HG02884 (cell line): Measurements from ENCODE around the gene CX3CL1.

Experiments used
- ATAC-seq: cut with Tn5 transposase; IDR thresholded peaks from one replicate; pipeline ENCODE4 v1.9.1; 2021; ENCODE audit warnings: mild to moderate bottlenecking, moderate library complexity; ENCODE audit not compliant: unreplicated experiment

Gene CX3CL1

GRCh38 chr16:57403965-57404817, 31.9 kb downstream of the CX3CL1 start, which contains the start of gene CCL17:
Gene CCL17, plus strand, starts transcription at chr16:57404767. Its CDS starts 9,166 bp downstream, at chr16:57413933.
- no peak for ATAC-seq

GRCh38 chr16:57405097-57405496, 32.8 kb downstream of the CX3CL1 start:
- ATAC-seq: no peak

DNA sequence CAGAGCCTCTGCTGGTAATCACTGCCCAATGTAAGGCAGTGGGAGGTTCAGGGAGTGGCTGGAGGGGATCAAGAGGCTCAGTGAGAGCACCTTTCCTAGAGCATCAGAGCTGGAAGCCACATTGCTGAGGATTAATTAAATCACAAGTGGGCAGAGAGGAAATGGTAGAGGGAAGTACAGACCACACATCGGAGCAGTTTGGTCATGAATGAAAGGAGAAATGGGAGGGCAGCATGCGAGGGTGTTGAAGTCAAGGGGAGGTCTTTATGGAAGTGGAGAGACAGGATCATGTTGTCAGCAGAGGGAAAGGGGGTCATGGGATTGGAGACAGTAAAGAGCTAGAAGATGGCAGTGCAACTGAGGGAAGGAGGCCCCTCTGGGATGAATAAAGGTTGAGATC, 34.6 kb downstream of the CX3CL1 start:
- ATAC-seq: no peak

DNA sequence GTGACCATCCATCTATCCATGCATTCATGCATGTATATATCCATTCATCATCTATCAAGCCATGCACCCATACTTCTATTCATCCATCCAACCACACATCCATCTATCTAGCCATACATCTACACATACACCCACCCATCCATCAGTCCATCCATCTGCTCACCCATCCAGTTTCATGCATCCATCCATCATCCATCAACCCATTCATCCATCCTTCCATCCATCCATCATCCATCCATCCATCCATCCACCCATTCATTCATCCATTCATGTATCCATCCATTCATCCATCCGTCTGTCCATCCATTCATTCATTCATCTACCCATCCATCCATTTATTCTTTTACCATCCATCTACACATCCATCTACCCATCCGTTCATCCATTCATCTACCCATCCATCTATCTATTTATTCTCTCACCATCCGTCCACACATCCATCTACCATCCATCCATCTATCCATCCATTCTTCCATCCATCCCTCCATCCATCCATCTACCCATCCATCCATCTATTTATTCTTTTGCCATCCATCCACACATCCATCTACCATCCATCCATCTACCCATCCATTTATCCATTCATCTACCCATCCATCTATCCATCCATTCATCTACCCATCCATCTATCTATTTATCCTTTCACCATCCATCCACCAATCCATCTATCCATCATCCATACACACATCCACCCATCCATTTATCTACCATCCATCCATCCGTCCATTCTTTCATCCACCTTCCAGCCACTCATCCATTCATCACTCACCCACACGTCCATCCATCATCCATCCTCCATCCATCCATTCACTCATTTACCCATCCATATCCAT, 35.4 kb downstream of the CX3CL1 start:
- no peak for ATAC-seq

DNA sequence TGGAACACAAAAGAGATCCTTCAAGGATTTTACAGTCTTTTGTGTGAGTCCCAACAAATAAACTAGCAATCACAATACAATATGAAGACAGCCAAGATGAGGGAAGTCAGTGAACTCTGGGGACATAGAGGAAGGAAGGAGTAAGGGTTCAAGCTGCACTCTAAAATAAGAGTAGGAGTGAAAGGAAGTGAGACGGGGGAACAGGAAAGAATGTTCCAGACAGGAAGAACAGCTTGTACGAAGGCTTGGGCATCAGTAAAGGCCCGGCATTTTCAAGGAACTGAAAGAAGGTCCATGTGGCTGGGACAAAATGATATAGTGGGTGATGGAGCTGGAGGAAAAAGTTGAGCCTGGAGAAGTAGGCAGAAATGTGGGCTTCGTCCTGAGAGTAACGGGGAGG, 36.8 kb downstream of the CX3CL1 start:
- no peak for ATAC-seq

GRCh38 chr16:57409870-57410587, 37.7 kb downstream of the CX3CL1 start:
- ATAC-seq: no peak

GRCh38 chr16:57411362-57411976, 39.2 kb downstream of the CX3CL1 start:
- no peak for ATAC-seq

DNA sequence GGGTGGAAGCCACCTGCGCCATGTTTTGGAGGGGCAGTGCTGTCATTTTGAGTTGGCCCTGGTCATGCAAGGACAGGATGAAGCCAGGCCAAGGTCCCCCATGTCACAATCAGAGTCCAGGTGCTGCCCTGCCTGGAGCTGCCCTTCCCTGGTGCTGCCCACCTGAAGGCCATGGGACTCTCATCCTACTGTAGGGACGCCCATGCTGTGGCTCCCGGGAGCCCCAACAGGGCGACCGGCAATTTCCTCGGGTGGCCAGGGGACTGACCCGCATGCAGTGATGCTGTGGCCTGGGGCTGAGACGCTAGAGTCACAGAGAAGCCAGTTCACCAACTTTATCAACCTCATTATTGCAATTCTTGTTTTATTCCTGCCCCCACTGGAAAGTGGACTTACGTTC, 40.3 kb downstream of the CX3CL1 start:
- ATAC-seq: no peak

DNA sequence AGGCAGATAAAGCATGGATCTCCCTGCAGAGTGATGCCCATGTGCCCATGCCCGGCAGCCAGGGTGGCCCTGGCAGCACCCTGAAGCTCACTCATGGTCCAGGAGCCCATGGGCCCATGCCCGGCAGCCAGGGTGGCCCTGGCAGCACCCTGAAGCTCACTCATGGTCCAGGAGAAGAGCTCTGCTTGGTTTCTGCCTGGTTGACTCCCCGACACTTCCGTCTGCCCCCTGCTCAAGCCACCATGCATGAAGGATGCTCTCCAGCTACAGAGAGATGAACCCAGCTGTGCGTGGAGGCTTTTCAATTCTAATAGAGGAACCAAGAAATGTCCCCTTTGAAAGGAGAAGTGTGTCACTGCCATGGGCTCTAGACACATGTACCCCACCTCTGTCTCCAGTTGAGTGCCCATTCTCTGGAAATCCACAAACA, 41.0 kb downstream of the CX3CL1 start:
- peak; percentile 49 for ATAC-seq

DNA sequence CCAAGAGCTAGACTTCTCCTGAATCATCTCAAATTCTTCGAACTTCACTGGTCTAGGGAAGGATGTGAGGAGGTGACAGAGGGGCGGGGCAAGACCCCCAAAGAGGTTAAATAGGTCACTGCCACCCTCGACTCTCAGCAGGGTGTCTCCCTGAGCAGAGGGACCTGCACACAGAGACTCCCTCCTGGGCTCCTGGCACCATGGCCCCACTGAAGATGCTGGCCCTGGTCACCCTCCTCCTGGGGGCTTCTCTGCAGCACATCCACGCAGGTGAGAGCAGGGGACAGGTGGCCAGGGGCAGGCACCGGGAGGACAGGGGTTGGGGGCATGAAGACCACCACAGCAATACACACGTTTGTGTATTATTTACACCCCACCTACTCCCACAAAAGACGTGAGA, 41.4 kb downstream of the CX3CL1 start:
- ATAC-seq: no peak

GRCh38 chr16:57416084-57416483, 43.8 kb downstream of the CX3CL1 start:
- ATAC-seq: no peak

DNA sequence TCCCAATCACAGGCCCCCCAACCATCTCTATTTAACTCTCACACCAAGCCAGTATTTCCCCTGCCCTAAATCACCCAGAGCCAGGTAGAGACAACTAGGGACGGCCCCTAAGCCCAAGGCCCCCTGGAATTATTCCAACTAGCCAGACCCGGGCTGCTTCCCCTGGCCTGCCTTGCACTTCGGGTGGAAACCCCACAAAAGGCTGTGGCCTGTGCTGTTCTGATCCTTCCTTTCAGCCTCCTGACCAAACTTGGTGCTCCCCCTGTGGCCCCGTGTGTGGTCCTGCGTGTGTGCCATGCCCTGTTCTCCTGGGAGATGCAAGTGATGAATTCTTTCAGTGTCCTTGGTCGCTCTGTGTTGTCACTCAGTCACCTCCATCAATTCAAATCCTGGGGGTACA, 47.2 kb downstream of the CX3CL1 start:
- no peak for ATAC-seq

DNA sequence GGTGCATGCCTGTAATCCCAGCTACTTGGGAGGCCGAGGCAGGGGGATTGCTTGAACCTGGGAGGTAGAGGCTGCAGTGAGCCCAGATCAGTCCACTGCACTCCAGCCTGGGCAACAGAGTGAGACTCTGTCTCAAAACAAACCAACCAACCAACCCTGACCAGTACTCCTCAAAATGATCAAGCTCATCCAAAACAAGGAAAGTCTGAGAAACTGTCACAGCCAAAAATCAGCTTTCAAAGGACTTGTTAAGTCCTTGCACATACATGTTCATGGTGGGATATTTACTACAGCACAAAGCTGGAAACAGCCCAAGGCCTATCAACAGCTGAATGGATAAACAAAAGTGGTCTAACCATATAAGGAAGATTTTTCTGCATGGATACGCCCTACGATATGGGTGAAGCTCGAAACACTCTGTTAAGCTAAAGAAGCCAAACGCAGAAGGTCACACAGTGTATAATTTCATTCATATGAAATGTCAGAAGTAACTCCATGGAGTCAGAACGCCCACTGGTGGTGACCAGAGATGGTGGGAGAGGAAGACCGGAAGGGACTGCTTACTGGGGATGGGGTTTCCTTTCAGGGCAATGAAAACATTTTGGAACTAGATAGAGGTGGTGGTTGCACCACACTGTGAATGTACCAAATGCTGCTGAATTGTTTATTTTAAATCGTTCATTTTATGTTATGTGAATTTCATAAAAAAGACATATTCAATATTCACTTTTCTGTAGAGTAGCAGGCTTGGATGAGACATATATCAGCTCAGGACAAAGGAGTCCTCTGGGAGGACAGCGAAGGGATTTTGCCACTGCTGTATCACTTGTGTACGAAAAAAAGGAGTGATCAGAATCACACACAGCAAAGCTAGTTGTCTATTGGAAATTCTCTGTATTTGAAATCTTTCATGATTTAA, 50.0 kb downstream of the CX3CL1 start:
- no peak for ATAC-seq

GRCh38 chr16:57423152-57423551, 50.9 kb downstream of the CX3CL1 start:
- no peak for ATAC-seq

- ATAC-seq: no peak
Observed at GRCh38 chr16:57424583-57424982, 52.3 kb downstream of the CX3CL1 start.

DNA sequence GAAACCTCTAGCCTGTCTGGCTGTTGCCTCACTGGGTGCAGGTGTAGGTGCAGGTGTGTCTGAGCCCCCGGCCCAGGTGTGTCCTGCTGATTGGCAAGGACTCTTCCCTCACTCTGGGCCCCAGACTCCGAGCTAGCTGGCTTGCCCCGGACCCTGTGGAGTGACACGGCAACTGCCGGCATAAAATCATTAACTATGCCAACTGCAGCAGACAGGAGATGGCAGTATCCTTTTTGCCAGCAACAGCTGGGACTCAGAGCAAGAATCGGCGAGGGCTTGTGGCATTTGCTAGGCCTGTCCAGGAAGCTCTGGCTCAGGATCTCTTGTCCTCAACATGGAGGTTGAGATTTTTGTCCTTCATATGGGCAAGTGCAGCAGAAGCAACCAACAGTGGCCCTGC, 54.1 kb downstream of the CX3CL1 start:
- no peak for ATAC-seq

- no peak for ATAC-seq
Observed at GRCh38 chr16:57427307-57427706, 55.0 kb downstream of the CX3CL1 start.

GRCh38 chr16:57427824-57428223, 55.5 kb downstream of the CX3CL1 start:
- ATAC-seq: no peak

DNA sequence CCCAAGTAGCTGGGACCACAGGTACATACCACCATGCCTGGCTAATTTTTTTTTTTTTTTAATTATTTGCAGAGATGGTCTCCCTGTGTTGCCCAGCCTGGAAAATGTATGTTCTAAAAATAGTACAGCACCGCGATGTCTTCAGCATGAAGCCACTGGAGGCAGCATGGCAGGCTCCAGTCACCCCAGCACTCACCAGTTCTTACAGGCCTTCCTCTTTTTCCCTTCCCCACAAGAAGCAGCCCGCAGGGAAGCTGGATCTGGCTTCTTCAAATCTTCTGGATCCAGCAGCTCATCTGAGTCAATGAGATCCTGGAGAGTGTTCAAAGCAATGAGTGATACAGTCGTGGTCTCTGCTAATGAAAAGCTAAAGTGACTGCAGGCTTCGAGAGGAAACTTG, 58.7 kb downstream of the CX3CL1 start:
- ATAC-seq: no peak

DNA sequence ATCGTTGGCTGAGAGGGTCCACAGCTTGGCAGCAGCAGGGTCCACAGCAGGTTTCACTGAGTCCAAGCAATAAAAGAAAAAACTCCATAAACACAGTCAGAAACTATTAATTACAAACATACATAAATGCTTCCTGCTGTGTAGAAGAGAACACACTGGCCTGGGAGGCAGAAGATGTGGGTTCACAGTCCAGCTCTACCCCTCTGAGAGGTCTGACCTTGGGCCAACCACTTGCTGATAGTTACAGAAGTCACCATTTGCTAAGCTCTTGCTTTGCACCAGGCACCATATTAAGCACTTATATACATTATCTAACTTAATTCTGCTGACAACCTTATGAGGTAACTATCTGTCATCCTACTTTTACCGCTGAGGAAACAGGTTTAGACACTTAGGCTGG, 60.2 kb downstream of the CX3CL1 start:
- ATAC-seq: no peak
